Measurements from ENCODE around the gene ST8SIA4. TPM values are rescaled to one million over a fixed set of nuclear protein-coding genes. Genes with fewer than 3 reads are reported as not detected.
A peak's percentile ranks its signal among the peaks of the same experiment; 100 is the strongest.

The ST8SIA4 gene
- polyA plus RNA-seq, 1 experiment, result not detected

GRCh38 chr5:100779669-100780375 lies 123.3 kb downstream of the ST8SIA4 start:
- Histone ChIP-seq H3K36me3 (ENCODE audit: control insufficient read depth, insufficient read depth, low read length) (no peaks in the 10 kb centered on the region), H3K4me3 (ENCODE audit: low read depth, low read length) (no peak overlapping the region), H3K27me3 (ENCODE audit: control insufficient read depth, insufficient read depth, low read length) (no peaks in the 10 kb centered on the region; the same call in 1 of the 2 replicates)
- no peak for TF ChIP-seq CTCF (IDR thresholded peaks at IDR 0.05; ENCODE audit: insufficient read depth, low read depth, low read length)
- POLR2A ChIA-PET, result no interaction called here
- CTCF ChIA-PET, result no interaction called here
- no peak for DNase-seq (ENCODE audit: low read depth)

- CTCF ChIA-PET, result no interaction called here
- TF ChIP-seq CTCF (IDR thresholded peaks at IDR 0.05; ENCODE audit: insufficient read depth, low read depth, low read length), result no peak
- H3K4me3 ChIP-seq (ENCODE audit: low read depth, low read length), result no peak overlapping the region
Observed at GRCh38 chr5:100777680-100778300, 125.3 kb downstream of the ST8SIA4 start.

GRCh38 chr5:100775533-100775855 lies 127.6 kb downstream of the ST8SIA4 start:
- H3K4me3 ChIP-seq (ENCODE audit: low read depth, low read length), result no peak overlapping the region
- no peak for TF ChIP-seq CTCF (IDR thresholded peaks at IDR 0.05; ENCODE audit: insufficient read depth, low read depth, low read length)
- DNase-seq (ENCODE audit: low read depth), result no peak
- ChIA-PET CTCF (no interaction called here), POLR2A (no interaction called here)
- no peaks in the 10 kb centered on the region for H3K36me3 ChIP-seq (ENCODE audit: control insufficient read depth, insufficient read depth, low read length)
- no peaks in the 10 kb centered on the region; the same call in 1 of the 2 replicates for H3K27me3 ChIP-seq (ENCODE audit: control insufficient read depth, insufficient read depth, low read length)

More at GRCh38 chr5:100777680-100778300, 125.3 kb downstream of the ST8SIA4 start:
- no peaks in the 10 kb centered on the region; the same call in 1 of the 2 replicates for H3K27me3 ChIP-seq (ENCODE audit: control insufficient read depth, insufficient read depth, low read length)
- no peaks in the 10 kb centered on the region for H3K36me3 ChIP-seq (ENCODE audit: control insufficient read depth, insufficient read depth, low read length)
- peak; percentile 27 for DNase-seq (ENCODE audit: low read depth)
- POLR2A ChIA-PET, result no interaction called here

- TF ChIP-seq CTCF (IDR thresholded peaks at IDR 0.05; ENCODE audit: insufficient read depth, low read depth, low read length), result no peak
- ChIA-PET CTCF (interaction anchor here (0.7 kb wide), 1 partner anchor 1398 kb away, joined by 3 read pairs; no protein-coding TSS in a partner anchor), POLR2A (no interaction called here)
- Histone ChIP-seq H3K4me3 (ENCODE audit: low read depth, low read length) (no peak overlapping the region), H3K36me3 (ENCODE audit: control insufficient read depth, insufficient read depth, low read length) (no peaks in the 10 kb centered on the region), H3K27me3 (ENCODE audit: control insufficient read depth, insufficient read depth, low read length) (no peaks in the 10 kb centered on the region)
- no peak for DNase-seq (ENCODE audit: low read depth)
Observed at GRCh38 chr5:100772548-100772947, 130.5 kb downstream of the ST8SIA4 start.

GRCh38 chr5:100772006-100772405 lies 131.1 kb downstream of the ST8SIA4 start:
- H3K36me3 ChIP-seq (ENCODE audit: control insufficient read depth, insufficient read depth, low read length), result no peaks in the 10 kb centered on the region
- no peak for DNase-seq (ENCODE audit: low read depth)
- POLR2A ChIA-PET, result no interaction called here
- TF ChIP-seq CTCF (IDR thresholded peaks at IDR 0.05; ENCODE audit: insufficient read depth, low read depth, low read length), result no peak
- CTCF ChIA-PET, result interaction anchor here (0.7 kb wide), 1 partner anchor 1398 kb away, joined by 3 read pairs; no protein-coding TSS in a partner anchor
- H3K27me3 ChIP-seq (ENCODE audit: control insufficient read depth, insufficient read depth, low read length), result no peaks in the 10 kb centered on the region
- H3K4me3 ChIP-seq (ENCODE audit: low read depth, low read length), result no peak overlapping the region

Data from BJ (cell line).